GM12892 (cell line): ENCODE data around the gene MBTPS2.

Source experiments
- POLR2A ChIP-seq: IDR thresholded peaks from 2 replicates; pipeline ENCODE4 v1.6.1; 2011; ENCODE audit warnings: low read depth, low read length, control low read depth
- POLR2AphosphoS5 ChIP-seq: IDR thresholded peaks from 2 replicates; pipeline ENCODE4 v1.6.1; 2011; ENCODE audit warnings: low read depth, low read length, control low read depth
- TAF1 ChIP-seq: IDR thresholded peaks from 2 replicates; pipeline ENCODE4 v1.6.1; 2011; ENCODE audit warnings: low read depth, mild to moderate bottlenecking, control low read depth, low read length, borderline replicate concordance

DNA sequence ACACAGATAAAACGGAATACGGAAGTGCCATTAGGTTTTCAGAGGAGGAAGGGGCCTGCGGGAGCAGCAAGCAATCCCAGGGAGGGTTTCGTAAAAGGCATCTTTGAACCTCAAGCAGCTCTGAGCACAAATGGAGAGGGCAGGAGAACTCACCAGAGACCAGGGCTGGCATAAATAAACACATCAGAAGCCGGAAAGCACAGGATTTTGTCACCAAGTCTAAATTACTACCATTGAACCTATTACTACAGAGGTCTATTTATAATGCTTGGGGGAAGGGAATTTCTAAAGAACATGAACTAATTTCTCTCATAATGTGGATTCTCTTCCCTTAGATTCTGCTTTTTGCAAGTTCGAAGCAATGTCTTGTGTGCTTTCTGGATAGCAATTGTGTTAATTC, 39.6 kb upstream of the MBTPS2 start:
- TF ChIP-seq TAF1 (no peak), POLR2AphosphoS5 (no peak), POLR2A (no peak)
